GM12801 (cell line): Measurements from ENCODE around the gene ROR1.

Experiments used
- CTCF ChIP-seq: IDR thresholded peaks from one replicate; pipeline ENCODE4 v1.5.1; 2011; ENCODE audit warnings: control low read depth; ENCODE audit not compliant: insufficient read length; ENCODE audit errors: extremely low read depth

Gene ROR1

GRCh38 chr1:64072089-64072793 is 298.4 kb downstream of the ROR1 start:
- TF ChIP-seq CTCF: no peak

- no peak for TF ChIP-seq CTCF
Measured at GRCh38 chr1:64073705-64074104, 299.9 kb downstream of the ROR1 start.

GRCh38 chr1:64074767-64075166 is 300.9 kb downstream of the ROR1 start:
- TF ChIP-seq CTCF: no peak

- no peak for TF ChIP-seq CTCF
Measured at GRCh38 chr1:64077281-64077940, 303.6 kb downstream of the ROR1 start.

- no peak for TF ChIP-seq CTCF
Measured at GRCh38 chr1:64080941-64081562, 307.2 kb downstream of the ROR1 start.

- no peak for TF ChIP-seq CTCF
Measured at GRCh38 chr1:64082459-64082858, 308.6 kb downstream of the ROR1 start.

GRCh38 chr1:64084451-64084850 is 310.6 kb downstream of the ROR1 start:
- no peak for TF ChIP-seq CTCF
